Pancreas (tissue), 10 donors: ENCODE results near the gene SOCS6. TPM values are rescaled to one million over a fixed set of nuclear protein-coding genes. Genes with fewer than 3 reads are reported as not detected.
"Not testable (repeated sequence)": the region's sequence is repeated elsewhere in the genome, so short reads cannot be mapped to it uniquely, and the experiment has no call there.

Experiments used
- ATAC-seq, 4 donors: fragments of 200-7000 bp; cut with Tn5 transposase; one replicate each; pipeline versions ENCODE4 v1.8.0 to v1.9.1; 2020; ENCODE audit warnings: mild to moderate bottlenecking in 4 of 4, moderate library complexity in 4 of 4
- DNase-seq, 6 donors: peaks; one replicate each; pipeline ENCODE4 v3.0.0-alpha.2; 2020
- FAIRE-seq: peaks from 2 replicates; lab custom pipeline; 2012; peaks lifted over from hg19 to GRCh38; lab: Jason Lieb, UNC
- H3K27ac ChIP-seq, 4 donors: fragments of 200-600 bp; sonication (generic); 1 replicate in 3 of 4; 2 replicates in 1 of 4; pipeline versions ENCODE4 v1.5.0 to v1.8.0; 2020
- H3K27me3 ChIP-seq, 4 donors: fragments of 200-600 bp; one replicate each; pipeline ENCODE4 v1.8.0; 2021
- H3K36me3 ChIP-seq, 3 donors: fragments of 200-600 bp; sonication (generic) in 1 of 3; one replicate each; pipeline versions ENCODE4 v1.5.0 to v1.8.0; 2020 to 2021
- H3K4me1 ChIP-seq, 3 donors: fragments of 200-600 bp; one replicate each; pipeline ENCODE4 v1.8.0; 2021
- H3K4me3 ChIP-seq, 4 donors: fragments of 200-600 bp; sonication (generic) in 2 of 4; one replicate each; pipeline versions ENCODE4 v1.5.0 to v1.8.0; 2020 to 2021
- H3K9me3 ChIP-seq, 4 donors: fragments of 200-600 bp; one replicate each; pipeline ENCODE4 v1.8.0; 2021
- CTCF ChIP-seq, 4 donors: fragments of 200-600 bp; sonication (generic) in 3 of 4; IDR thresholded peaks; one replicate each; pipeline versions ENCODE4 v1.5.0 to v1.8.0; 2021; ENCODE audit warnings: antibody characterized with exemption in 4 of 4
- WGBS, 2 donors: extraction: QIAGEN DNeasy Blood & Tissue Kit; methylation state at CpG; one replicate each; pipeline ENCODE4 v1.1.7; 2013; 5-methylcytosine and 5-hydroxymethylcytosine counted together
- intact Hi-C, 3 donors: fragments of 100-400 bp; cut with DNase I; formaldehyde crosslinking; loops; one replicate each; pipeline versions ENCODE4 v1.11.1 to v1.14.2; 2022
- polyA plus RNA-seq, 2 donors: library from polyadenylated mRNA; stranded (reverse); fragments of 200-250 nt; gene quantifications; one replicate each; pipeline ENCODE4 v1.2.3, GENCODE V29; 2013
- total RNA-seq, 6 donors: library from RNA; stranded (reverse); fragmentation: NEBNext Ultra II Directional in 4 of 6; extraction: Animal tissue kit (Norgen Biotek cat#: 25700) in 4 of 6; gene quantifications; one replicate each; pipeline versions ENCODE4 v1.2.1 to v1.2.4, GENCODE V29; 2021 to 2023
- donor health status: healthy with polysubstance abuse.
- donor health status: DM: no; HTN: no; CAD: no; lungs with moderate emphysema.
- donor health status: DM: no; HTN: no; CAD: no.
- donor health status: control.
- donor health status: control.
- donor health status: Bipolar disorder and iron deficiency.
- donor health status: DM: yes; HTN: yes; CAD: no.
- donor health status: DM: no; HTN: no; CAD: no.
- donor health status: DM: no; HTN: no; CAD: no.
- donor health status: DM: yes; HTN: yes; CAD: no.

Gene SOCS6
- total RNA-seq (10 to 100 TPM in 2 of 6 donors, 1 to 10 TPM in 4; 6.7 to 18.8 (median 8.8) TPM), polyA plus RNA-seq (1 to 10 TPM; 3.0 to 6.7 TPM)

GRCh38 chr18:70288851-70289328 is at the start of gene SOCS6:
TSS of gene SOCS6 (plus strand) at chr18:70289045. CDS start at chr18:70324669, 35,624 bp downstream.
- peaks cover 8 to 20% (median 10%) of the 10 kb centered on the region in 3 donors for H3K4me1 ChIP-seq
- peak within 1 kb of the TSS; percentile 51 to 88 (median 81) for H3K27ac ChIP-seq
- no peaks in the 10 kb centered on the region for H3K9me3 ChIP-seq
- intact Hi-C loops: no loop called here
- ATAC-seq (peak; percentile 66 to 83 (median 70)), FAIRE-seq (no peak), DNase-seq (peak; percentile 62 to 88 (median 68))
- peak within 1 kb of the TSS; percentile 55 to 75 (median 66) for H3K4me3 ChIP-seq
- WGBS, 2 donors: 0% methylated on average over 7 to 77 of the region's 77 CpGs
- H3K27me3 ChIP-seq: no peaks in the 10 kb centered on the region
- no peaks in the 10 kb centered on the region for H3K36me3 ChIP-seq
- no peak for TF ChIP-seq CTCF (IDR thresholded peaks at IDR 0.05)

GRCh38 chr18:70243131-70243929 is 45.5 kb upstream of the SOCS6 start:
- no peaks in the 10 kb centered on the region for H3K27me3 ChIP-seq
- H3K4me1 ChIP-seq: no peaks in the 10 kb centered on the region
- DNase-seq (no peak), ATAC-seq (peak in 2 of 4 donors; percentile 57 to 61), FAIRE-seq (no peak)
- H3K27ac ChIP-seq: no peak overlapping the region
- no peak overlapping the region for H3K4me3 ChIP-seq
- no peak for TF ChIP-seq CTCF (IDR thresholded peaks at IDR 0.05)
- WGBS, 2 donors: 39 to 40% methylated on average over 13 of the region's 13 CpGs
- H3K36me3 ChIP-seq: no peaks in the 10 kb centered on the region
- no peaks in the 10 kb centered on the region for H3K9me3 ChIP-seq
- intact Hi-C loops: no loop called here

- ATAC-seq (no peak), FAIRE-seq (no peak), DNase-seq (no peak)
- Histone ChIP-seq H3K4me3 (no peak overlapping the region), H3K9me3 (no peaks in the 10 kb centered on the region), H3K27me3 (no peaks in the 10 kb centered on the region), H3K36me3 (no peaks in the 10 kb centered on the region), H3K27ac (no peak overlapping the region), H3K4me1 (no peaks in the 10 kb centered on the region)
- 28 to 31% methylated on average over 4 of the region's 4 CpGs for WGBS, 2 donors
- intact Hi-C loops: no loop called here
- TF ChIP-seq CTCF (IDR thresholded peaks at IDR 0.05): no peak
These were observed 42.8 kb upstream of the SOCS6 start for GRCh38 chr18:70246061-70246466.

- TF ChIP-seq CTCF (IDR thresholded peaks at IDR 0.05): no peak
- FAIRE-seq: no peak
- H3K4me3 ChIP-seq: no peak overlapping the region
- no peaks in the 10 kb centered on the region for H3K9me3 ChIP-seq
- H3K36me3 ChIP-seq: no peaks in the 10 kb centered on the region
- no peak overlapping the region for H3K27ac ChIP-seq
- no peaks in the 10 kb centered on the region for H3K4me1 ChIP-seq
- no peak for DNase-seq
- intact Hi-C loops: no loop called here
- ATAC-seq: no peak
- no peaks in the 10 kb centered on the region for H3K27me3 ChIP-seq
- 67 to 80% methylated on average over 5 of the region's 5 CpGs for WGBS, 2 donors
These were observed 39.7 kb upstream of the SOCS6 start for GRCh38 chr18:70249118-70249517.

GRCh38 chr18:70249861-70250260 is 39.0 kb upstream of the SOCS6 start:
- intact Hi-C loops, H3K27me3 ChIP-seq, H3K4me1 ChIP-seq, H3K9me3 ChIP-seq, H3K4me3 ChIP-seq, DNase-seq, H3K36me3 ChIP-seq, ATAC-seq, H3K27ac ChIP-seq, FAIRE-seq: not testable (repeated sequence)
- 94 to 95% methylated on average over 18 of the region's 18 CpGs for WGBS, 2 donors
